ENCODE data around the gene SDR39U1. TPM values are rescaled to one million over a fixed set of nuclear protein-coding genes. Genes with fewer than 3 reads are reported as not detected.

Gene SDR39U1
- total RNA-seq, 1 experiment from 2014 or later, result 56.7 TPM

- ChIA-PET POLR2A (no interaction called here), CTCF (interaction anchor here (3.6 kb wide), 1 partner anchor 9 kb away, joined by 60 read pairs; the partner anchor contains the start of genes CBLN3 and KHNYN)
- Mint-ChIP-seq H3K27ac (no peak overlapping the region), H3K9me3 (peaks cover 3% of the 10 kb centered on the region; the same call in 1 of the 2 replicates), H3K27me3 (ENCODE audit: low read depth) (no peaks in the 10 kb centered on the region), H3K4me3 (no peak overlapping the region), H3K36me3 (peaks cover 28% of the 10 kb centered on the region), H3K4me1 (peaks cover 10% of the 10 kb centered on the region)
- no peak for DNase-seq (ENCODE audit: low spot score)
- ATAC-seq, result no peak
- TF ChIP-seq PRRX2 (CRISPR knock-in tag; IDR thresholded peaks at IDR 0.05), result no peak
These were observed 2.6 kb downstream of the SDR39U1 start for GRCh38 chr14:24439830-24440605.

GRCh38 chr14:24439257-24439656 lies 3.3 kb downstream of the SDR39U1 start:
- CTCF ChIA-PET, result interaction anchor here (0.6 to 3.6 kb wide), 2 partner anchors 8 to 88 kb away, joined by 3 to 60 read pairs; partner anchors contain the start of genes CBLN3 and KHNYN
- no peak overlapping the region for H3K4me3 Mint-ChIP-seq
- no peak overlapping the region for H3K27ac Mint-ChIP-seq

GRCh38 chr14:24438223-24439097 lies 4.1 kb downstream of the SDR39U1 start:
- Mint-ChIP-seq H3K27me3 (ENCODE audit: low read depth) (no peaks in the 10 kb centered on the region), H3K9me3 (no peaks in the 10 kb centered on the region), H3K27ac (no peak overlapping the region), H3K36me3 (peaks cover 31% of the 10 kb centered on the region), H3K4me3 (no peak overlapping the region), H3K4me1 (peaks cover 10% of the 10 kb centered on the region)
- ChIA-PET POLR2A (interaction anchor here (1.1 kb wide), 1 partner anchor 40 kb away, joined by 3 read pairs; the partner anchor contains the start of gene NYNRIN), CTCF (interaction anchor here (0.6 to 4.2 kb wide), 4 partner anchors 13 to 105 kb away, joined by 3 to 83 read pairs (median 28); partner anchors contain the start of gene ADCY4)
- ATAC-seq (no peak), DNase-seq (ENCODE audit: low spot score) (no peak)
- TF ChIP-seq IRF1 (CRISPR knock-in tag; IDR thresholded peaks at IDR 0.05) (no peak), OVOL2 (CRISPR knock-in tag; IDR thresholded peaks at IDR 0.05; ENCODE audit: borderline replicate concordance) (no peak), PRRX2 (CRISPR knock-in tag; IDR thresholded peaks at IDR 0.05) (no peak), EMX1 (CRISPR knock-in tag; IDR thresholded peaks at IDR 0.05) (no peak), ZNF281 (CRISPR knock-in tag; IDR thresholded peaks at IDR 0.05) (no peak), GABPB1 (CRISPR knock-in tag; IDR thresholded peaks at IDR 0.05) (no peak), ZNF232 (CRISPR knock-in tag; IDR thresholded peaks at IDR 0.05) (no peak), AR (CRISPR knock-in tag; IDR thresholded peaks at IDR 0.05) (no peak), CREM (CRISPR knock-in tag; IDR thresholded peaks at IDR 0.05) (no peak), KAT7 (CRISPR knock-in tag; IDR thresholded peaks at IDR 0.05; ENCODE audit: borderline replicate concordance) (no peak), ATF2 (CRISPR knock-in tag; IDR thresholded peaks at IDR 0.05; ENCODE audit: borderline replicate concordance, low read depth) (no peak), NR3C1 (CRISPR knock-in tag; conservative IDR thresholded peaks at IDR 0.05; ENCODE audit: low read depth) (no peak)

More at GRCh38 chr14:24439257-24439656, 3.3 kb downstream of the SDR39U1 start:
- H3K27me3 Mint-ChIP-seq (ENCODE audit: low read depth), result no peaks in the 10 kb centered on the region
- no peak for ATAC-seq
- peaks cover 2% of the 10 kb centered on the region; the same call in 1 of the 2 replicates for H3K9me3 Mint-ChIP-seq
- DNase-seq (ENCODE audit: low spot score), result no peak
- POLR2A ChIA-PET, result no interaction called here
- peaks cover 28% of the 10 kb centered on the region for H3K36me3 Mint-ChIP-seq
- peaks cover 10% of the 10 kb centered on the region for H3K4me1 Mint-ChIP-seq
- TF ChIP-seq NFATC4 (CRISPR knock-in tag; IDR thresholded peaks at IDR 0.05) (no peak), ZNF396 (CRISPR knock-in tag; IDR thresholded peaks at IDR 0.05; ENCODE audit: borderline replicate concordance) (no peak), HMGA2 (CRISPR knock-in tag; IDR thresholded peaks at IDR 0.05) (no peak)

Measured in WTC11 (cell line).